ENCODE data around the gene HOXA7.

- TF ChIP-seq POLR2AphosphoS5 (IDR thresholded peaks at IDR 0.05; ENCODE audit: low read depth, low read length) (no peak), SIN3A (IDR thresholded peaks at IDR 0.05; ENCODE audit: borderline replicate concordance, insufficient read depth, low read length) (no peak), REST (IDR thresholded peaks at IDR 0.05; ENCODE audit: insufficient read depth in 1 of 2, low read depth in 2 of 2, low read length in 2 of 2) (no peak)
Measured at GRCh38 chr7:27183682-27184336, 27.3 kb upstream of the HOXA7 start.
